ENCODE measurements around the gene ANO7. TPM values are rescaled to one million over a fixed set of nuclear protein-coding genes. Genes with fewer than 3 reads are reported as not detected.

Gene ANO7
- total RNA-seq, 5 donors from 2014 or later (not counting 1 experiment from before 2014, with no cell fraction given) = 0.53 to 0.60 (median 0.53) TPM; not detected in 2

DNA sequence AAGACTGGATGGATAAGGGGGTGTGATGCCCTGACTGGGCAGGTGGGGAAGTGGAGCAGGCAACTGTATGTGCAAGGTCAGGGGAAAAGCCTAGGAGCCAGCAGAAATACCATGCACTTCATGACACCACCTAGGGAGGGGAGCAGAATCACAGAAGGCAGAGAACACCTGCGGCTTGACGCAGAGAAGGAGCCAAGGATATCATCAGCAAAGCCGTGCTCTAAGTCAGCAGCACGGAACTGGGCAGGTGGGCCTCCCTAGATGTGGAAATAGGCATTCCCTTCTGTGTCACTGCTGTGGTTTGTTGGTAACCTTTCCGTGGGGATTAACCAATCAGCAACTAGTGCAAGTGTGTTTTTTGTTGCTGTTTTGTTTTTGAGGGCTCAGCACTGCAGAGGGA is 85.7 kb downstream of the ANO7 start:
- ATAC-seq (replicated peaks in 1 of 4) = no peak
- no peak overlapping the region for H3K4me3 ChIP-seq (ENCODE audit: control insufficient read depth in 1 of 2, extremely low read depth in 1 of 2, low read length in 1 of 2)
- ChIA-PET POLR2A (no interaction called here), CTCF (no interaction called here)
- Mint-ChIP-seq H3K27me3 (no peaks in the 10 kb centered on the region), H3K36me3 (peaks cover 8% of the 10 kb centered on the region), H3K9me3 (peaks cover 5 to 11% (median 7%) of the 10 kb centered on the region in 3 donors), H3K4me1 (peaks cover 38 to 46% (median 43%) of the 10 kb centered on the region in 3 donors), H3K27ac (peak overlapping the region in 1 of 2 donors; percentile 25), H3K4me3 (peak overlapping the region in 2 of 3 donors; percentile 71 to 77)
- WGBS (ENCODE audit: insufficient coverage) = 94% methylated on average over 5 of the region's 5 CpGs
- peaks cover 7 to 26% of the 10 kb centered on the region in 2 experiments for H3K4me1 ChIP-seq (ENCODE audit: control insufficient read depth in 1 of 2, extremely low read depth in 1 of 2, insufficient read depth in 2 of 2, low read length in 2 of 2)
- no peaks in the 10 kb centered on the region for H3K9me3 ChIP-seq
- H3K27me3 ChIP-seq (replicated peaks in 1 of 2; ENCODE audit: control insufficient read depth in 2 of 2, extremely low read depth in 1 of 2, insufficient read depth in 2 of 2, low read length in 1 of 2) = no peaks in the 10 kb centered on the region
- no peaks in the 10 kb centered on the region for H3K36me3 ChIP-seq (ENCODE audit: control insufficient read depth in 2 of 2, extremely low read depth in 1 of 2, insufficient read depth in 1 of 2, low read length in 1 of 2)
- peak in 1 of 35 experiments; percentile 15 for DNase-seq
- no peak overlapping the region for H3K27ac ChIP-seq (ENCODE audit: low read length)

Other genes starting within 250 kb of the ANO7 start
- 10 to 100 TPM; 37.7 to 82.5 (median 69.4) TPM for gene SNED1, start 190.1 kb upstream of the ANO7 start, total RNA-seq
- gene MTERF4, start 86.4 kb upstream of the ANO7 start, total RNA-seq = 100 to 1,000 TPM in 4 of 5 donors, 10 to 100 TPM in 1; 78.7 to 171 (median 109) TPM
- 100 to 1,000 TPM in 4 of 5 donors, 10 to 100 TPM in 1; 80.5 to 272 (median 167) TPM for gene PASK, start 39.2 kb upstream of the ANO7 start, total RNA-seq
- gene PPP1R7, start 38.2 kb upstream of the ANO7 start, total RNA-seq = 10 to 100 TPM; 46.6 to 61.2 (median 53.8) TPM
- gene HDLBP, start 127.0 kb downstream of the ANO7 start, total RNA-seq = 100 to 1,000 TPM; 130 to 184 (median 148) TPM
- 100 to 1,000 TPM; 182 to 209 (median 189) TPM for gene SEPTIN2, start 127.2 kb downstream of the ANO7 start, total RNA-seq
- gene FARP2, start 167.6 kb downstream of the ANO7 start, total RNA-seq = 10 to 100 TPM; 15.8 to 27.5 (median 18.5) TPM